K562 (cell line): Measurements from ENCODE around the gene ST3GAL3. TPM values are rescaled to one million over a fixed set of nuclear protein-coding genes. Genes with fewer than 3 reads are reported as not detected.
A peak's percentile ranks its signal among the peaks of the same experiment; 100 is the strongest.

Source experiments
- ETV6 ChIP-seq, 3 experiments: fragments of 150-350 bp in 1 of 3; sonication (generic) in 1 of 3; formaldehyde crosslinking in 1 of 3; IDR thresholded peaks; 2 replicates each; pipeline versions ENCODE4 v1.6.1 to v1.8.0; 2014 to 2022; ENCODE audit warnings: borderline replicate concordance in 2 of 3, low read depth in 2 of 3, antibody characterized with exemption in 1 of 3, low read length in 1 of 3, mild to moderate bottlenecking in 1 of 3, missing genetic modification reagents in 1 of 3
- MTA2 ChIP-seq: fragments of 450-650 bp; IDR thresholded peaks from 2 replicates; pipeline ENCODE4 v1.6.1; 2016; ENCODE audit warnings: low read depth
- PHF21A ChIP-seq: fragments of 450-650 bp; IDR thresholded peaks from 2 replicates; pipeline ENCODE4 v1.6.1; 2017; ENCODE audit warnings: low read depth, borderline replicate concordance
- RCOR1 ChIP-seq, 2 experiments: IDR thresholded peaks; 2 replicates each; pipeline ENCODE4 v1.6.1; 2012; ENCODE audit warnings: low read depth in 2 of 2, low read length in 2 of 2, borderline replicate concordance in 1 of 2, improper control_type of control experiment in 1 of 2
- SIN3A ChIP-seq, 2 experiments: fragments of 150-350 bp in 1 of 2; IDR thresholded peaks; 2 replicates each; pipeline ENCODE4 v1.6.1; 2011 to 2016; ENCODE audit warnings: borderline replicate concordance in 2 of 2, low read depth in 2 of 2, low read length in 2 of 2, mild to moderate bottlenecking in 2 of 2, moderate library complexity in 2 of 2; ENCODE audit not compliant: control insufficient read depth in 1 of 2
- TAF1 ChIP-seq: IDR thresholded peaks from 2 replicates; pipeline ENCODE4 v1.6.1; 2011; ENCODE audit warnings: mild to moderate bottlenecking, low read length, moderate library complexity; ENCODE audit not compliant: insufficient read depth, control insufficient read depth, severe bottlenecking; ENCODE audit errors: extremely low read depth
- ZBED1 ChIP-seq: IDR thresholded peaks from 2 replicates; pipeline ENCODE4 v1.6.1; 2014
- ZNF408 ChIP-seq: fragments of 250-450 bp; sonication (Bioruptor Pico); IDR thresholded peaks from 2 replicates; pipeline ENCODE4 v1.4.0; 2020; ENCODE audit warnings: low read depth, mild to moderate bottlenecking, moderate library complexity
- ZNF583 ChIP-seq: fragments of 250-450 bp; sonication (Bioruptor Pico); IDR thresholded peaks from 2 replicates; pipeline ENCODE4 v1.4.0; 2020
- ZNF79 ChIP-seq: fragments of 250-450 bp; sonication (Bioruptor Pico); IDR thresholded peaks from 2 replicates; pipeline ENCODE4 v1.4.0; 2020; ENCODE audit warnings: low read depth, mild to moderate bottlenecking, moderate library complexity
- polyA plus RNA-seq, 8 experiments: library from polyadenylated mRNA; depleted of rRNA in 4 of 8; stranded (reverse) in 5 of 8; unstranded in 3 of 8; fragments of >200 nt; fragmentation: Nextera tagmentation in 2 of 8; fragmentation: Illumina TruSeq in 1 of 8; extraction: Ambion mirVana in 2 of 8; extraction: Trizol in 1 of 8; gene quantifications; 2 replicates each; pipeline versions ENCODE4 v1.2.1 to v1.2.3, GENCODE V29; 2011 to 2014; ENCODE audit warnings: inconsistent platforms in 1 of 8, missing spikeins in 1 of 8
- total RNA-seq, 7 experiments: library from RNA; depleted of rRNA in 6 of 7; stranded (reverse); fragments of >200 nt in 6 of 7; fragmentation: Illumina TruSeq in 2 of 7; extraction: Trizol in 2 of 7; gene quantifications; 2 replicates each; pipeline versions ENCODE4 v1.2.1 to v1.2.3, GENCODE V29; 2011 to 2021; ENCODE audit warnings: low replicate concordance in 1 of 7
- TF ChIP-seq, protein P1 (sequence below), 2 experiments: fragments of 450-650 bp; IDR thresholded peaks; 2 replicates each; pipeline ENCODE4 v1.6.1; 2018; ENCODE audit warnings: mild to moderate bottlenecking in 2 of 2, low read depth in 1 of 2; ENCODE audit not compliant: partially characterized antibody in 2 of 2
- TF ChIP-seq, protein P2 (sequence below): fragments of 450-650 bp; IDR thresholded peaks from 2 replicates; pipeline ENCODE4 v1.6.1; 2016; ENCODE audit warnings: missing biosample characterization, missing genetic modification characterization
- TF ChIP-seq, protein P3 (sequence below): fragments of 450-650 bp; IDR thresholded peaks from 2 replicates; pipeline ENCODE4 v1.7.1; 2018; ENCODE audit warnings: mild to moderate bottlenecking, low read depth; ENCODE audit not compliant: partially characterized antibody
- TF ChIP-seq, protein P4 (sequence below): sonication (generic); formaldehyde crosslinking; IDR thresholded peaks from 2 replicates; pipeline ENCODE4 v1.8.0; 2022; ENCODE audit warnings: missing genetic modification reagents, mild to moderate bottlenecking, moderate library complexity, borderline replicate concordance
- TF ChIP-seq, protein P5 (sequence below): fragments of 250-450 bp; sonication (Bioruptor Pico); IDR thresholded peaks from 2 replicates; pipeline ENCODE4 v1.4.0; 2020; ENCODE audit warnings: mild to moderate bottlenecking

Gene ST3GAL3
- total and polyA plus RNA-seq, 9 of the 15 experiments (the other 6 are each of a cell fraction or from before 2014, with no cell fraction given): 1.2 to 18.9 (median 11.0) TPM

DNA sequence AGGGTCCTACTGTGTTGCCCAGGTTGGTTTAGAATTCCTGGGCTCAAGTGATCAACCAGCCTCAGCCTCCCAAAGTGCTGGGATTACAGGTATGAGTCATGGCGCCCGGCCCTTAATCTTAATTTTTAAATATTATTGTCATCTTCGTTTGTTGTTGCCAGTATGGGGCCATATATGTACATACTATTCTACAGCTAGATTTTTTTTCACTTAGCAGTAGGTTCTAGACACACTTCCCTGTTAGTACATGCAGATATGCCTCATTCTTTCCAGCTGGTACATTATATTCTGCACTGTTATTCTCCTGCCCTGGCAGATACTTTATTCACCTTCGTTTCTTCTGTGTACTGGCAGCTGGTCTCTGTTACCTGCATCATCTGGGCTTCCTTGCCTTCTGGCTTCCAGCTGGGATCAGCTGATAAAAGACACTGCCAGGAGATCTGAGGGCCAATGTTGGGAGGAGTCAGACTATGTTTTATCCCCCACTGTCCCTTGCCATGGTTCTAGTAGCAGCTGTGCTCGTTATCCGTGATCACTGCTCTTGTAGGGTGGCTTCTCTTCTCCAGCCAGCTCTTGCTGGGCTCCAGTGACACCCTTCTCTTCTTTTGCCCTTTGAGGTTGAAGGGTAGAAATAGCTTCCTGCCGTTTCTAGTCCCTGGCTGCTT is 24.7 kb downstream of the ST3GAL3 start (continued):
- TF ChIP-seq, protein P1, sequence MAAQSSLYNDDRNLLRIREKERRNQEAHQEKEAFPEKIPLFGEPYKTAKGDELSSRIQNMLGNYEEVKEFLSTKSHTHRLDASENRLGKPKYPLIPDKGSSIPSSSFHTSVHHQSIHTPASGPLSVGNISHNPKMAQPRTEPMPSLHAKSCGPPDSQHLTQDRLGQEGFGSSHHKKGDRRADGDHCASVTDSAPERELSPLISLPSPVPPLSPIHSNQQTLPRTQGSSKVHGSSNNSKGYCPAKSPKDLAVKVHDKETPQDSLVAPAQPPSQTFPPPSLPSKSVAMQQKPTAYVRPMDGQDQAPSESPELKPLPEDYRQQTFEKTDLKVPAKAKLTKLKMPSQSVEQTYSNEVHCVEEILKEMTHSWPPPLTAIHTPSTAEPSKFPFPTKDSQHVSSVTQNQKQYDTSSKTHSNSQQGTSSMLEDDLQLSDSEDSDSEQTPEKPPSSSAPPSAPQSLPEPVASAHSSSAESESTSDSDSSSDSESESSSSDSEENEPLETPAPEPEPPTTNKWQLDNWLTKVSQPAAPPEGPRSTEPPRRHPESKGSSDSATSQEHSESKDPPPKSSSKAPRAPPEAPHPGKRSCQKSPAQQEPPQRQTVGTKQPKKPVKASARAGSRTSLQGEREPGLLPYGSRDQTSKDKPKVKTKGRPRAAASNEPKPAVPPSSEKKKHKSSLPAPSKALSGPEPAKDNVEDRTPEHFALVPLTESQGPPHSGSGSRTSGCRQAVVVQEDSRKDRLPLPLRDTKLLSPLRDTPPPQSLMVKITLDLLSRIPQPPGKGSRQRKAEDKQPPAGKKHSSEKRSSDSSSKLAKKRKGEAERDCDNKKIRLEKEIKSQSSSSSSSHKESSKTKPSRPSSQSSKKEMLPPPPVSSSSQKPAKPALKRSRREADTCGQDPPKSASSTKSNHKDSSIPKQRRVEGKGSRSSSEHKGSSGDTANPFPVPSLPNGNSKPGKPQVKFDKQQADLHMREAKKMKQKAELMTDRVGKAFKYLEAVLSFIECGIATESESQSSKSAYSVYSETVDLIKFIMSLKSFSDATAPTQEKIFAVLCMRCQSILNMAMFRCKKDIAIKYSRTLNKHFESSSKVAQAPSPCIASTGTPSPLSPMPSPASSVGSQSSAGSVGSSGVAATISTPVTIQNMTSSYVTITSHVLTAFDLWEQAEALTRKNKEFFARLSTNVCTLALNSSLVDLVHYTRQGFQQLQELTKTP (IDR thresholded peaks at IDR 0.05; ENCODE audit: low read depth in 1 of 2, partially characterized antibody in 2 of 2): no peak
- TF ChIP-seq ZNF583 (CRISPR knock-in tag): no peak
- no peak for TF ChIP-seq ETV6 (IDR thresholded peaks at IDR 0.05; ENCODE audit: borderline replicate concordance in 1 of 2, low read depth in 2 of 2, low read length in 1 of 2)
- TF ChIP-seq ETV6 (CRISPR knock-in tag; IDR thresholded peaks at IDR 0.05; ENCODE audit: borderline replicate concordance): no peak
- TF ChIP-seq SIN3A (IDR thresholded peaks at IDR 0.05; ENCODE audit: borderline replicate concordance in 2 of 2, control insufficient read depth in 1 of 2, low read depth in 2 of 2, low read length in 2 of 2): peak in 1 of 2 experiments; percentile 27; a peak in 1 of 4 replicates
- TF ChIP-seq, protein P2, sequence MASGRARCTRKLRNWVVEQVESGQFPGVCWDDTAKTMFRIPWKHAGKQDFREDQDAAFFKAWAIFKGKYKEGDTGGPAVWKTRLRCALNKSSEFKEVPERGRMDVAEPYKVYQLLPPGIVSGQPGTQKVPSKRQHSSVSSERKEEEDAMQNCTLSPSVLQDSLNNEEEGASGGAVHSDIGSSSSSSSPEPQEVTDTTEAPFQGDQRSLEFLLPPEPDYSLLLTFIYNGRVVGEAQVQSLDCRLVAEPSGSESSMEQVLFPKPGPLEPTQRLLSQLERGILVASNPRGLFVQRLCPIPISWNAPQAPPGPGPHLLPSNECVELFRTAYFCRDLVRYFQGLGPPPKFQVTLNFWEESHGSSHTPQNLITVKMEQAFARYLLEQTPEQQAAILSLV: no peak
- TF ChIP-seq ZBED1: no peak
- TF ChIP-seq, protein P3, sequence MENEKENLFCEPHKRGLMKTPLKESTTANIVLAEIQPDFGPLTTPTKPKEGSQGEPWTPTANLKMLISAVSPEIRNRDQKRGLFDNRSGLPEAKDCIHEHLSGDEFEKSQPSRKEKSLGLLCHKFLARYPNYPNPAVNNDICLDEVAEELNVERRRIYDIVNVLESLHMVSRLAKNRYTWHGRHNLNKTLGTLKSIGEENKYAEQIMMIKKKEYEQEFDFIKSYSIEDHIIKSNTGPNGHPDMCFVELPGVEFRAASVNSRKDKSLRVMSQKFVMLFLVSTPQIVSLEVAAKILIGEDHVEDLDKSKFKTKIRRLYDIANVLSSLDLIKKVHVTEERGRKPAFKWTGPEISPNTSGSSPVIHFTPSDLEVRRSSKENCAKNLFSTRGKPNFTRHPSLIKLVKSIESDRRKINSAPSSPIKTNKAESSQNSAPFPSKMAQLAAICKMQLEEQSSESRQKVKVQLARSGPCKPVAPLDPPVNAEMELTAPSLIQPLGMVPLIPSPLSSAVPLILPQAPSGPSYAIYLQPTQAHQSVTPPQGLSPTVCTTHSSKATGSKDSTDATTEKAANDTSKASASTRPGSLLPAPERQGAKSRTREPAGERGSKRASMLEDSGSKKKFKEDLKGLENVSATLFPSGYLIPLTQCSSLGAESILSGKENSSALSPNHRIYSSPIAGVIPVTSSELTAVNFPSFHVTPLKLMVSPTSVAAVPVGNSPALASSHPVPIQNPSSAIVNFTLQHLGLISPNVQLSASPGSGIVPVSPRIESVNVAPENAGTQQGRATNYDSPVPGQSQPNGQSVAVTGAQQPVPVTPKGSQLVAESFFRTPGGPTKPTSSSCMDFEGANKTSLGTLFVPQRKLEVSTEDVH: no peak
- TF ChIP-seq ZNF408 (CRISPR knock-in tag): no peak
- TF ChIP-seq, protein P4, sequence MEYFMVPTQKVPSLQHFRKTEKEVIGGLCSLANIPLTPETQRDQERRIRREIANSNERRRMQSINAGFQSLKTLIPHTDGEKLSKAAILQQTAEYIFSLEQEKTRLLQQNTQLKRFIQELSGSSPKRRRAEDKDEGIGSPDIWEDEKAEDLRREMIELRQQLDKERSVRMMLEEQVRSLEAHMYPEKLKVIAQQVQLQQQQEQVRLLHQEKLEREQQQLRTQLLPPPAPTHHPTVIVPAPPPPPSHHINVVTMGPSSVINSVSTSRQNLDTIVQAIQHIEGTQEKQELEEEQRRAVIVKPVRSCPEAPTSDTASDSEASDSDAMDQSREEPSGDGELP (CRISPR knock-in tag): peak; percentile 93
- peak; percentile 63 for TF ChIP-seq MTA2
- TF ChIP-seq PHF21A: no peak
- TF ChIP-seq ZNF79: no peak
- TF ChIP-seq RCOR1 (IDR thresholded peaks at IDR 0.05; ENCODE audit: borderline replicate concordance in 1 of 2, low read depth in 2 of 2, low read length in 2 of 2): peak in 1 of 2 experiments; percentile 23; a peak in 1 of 4 replicates
- TF ChIP-seq, protein P5, sequence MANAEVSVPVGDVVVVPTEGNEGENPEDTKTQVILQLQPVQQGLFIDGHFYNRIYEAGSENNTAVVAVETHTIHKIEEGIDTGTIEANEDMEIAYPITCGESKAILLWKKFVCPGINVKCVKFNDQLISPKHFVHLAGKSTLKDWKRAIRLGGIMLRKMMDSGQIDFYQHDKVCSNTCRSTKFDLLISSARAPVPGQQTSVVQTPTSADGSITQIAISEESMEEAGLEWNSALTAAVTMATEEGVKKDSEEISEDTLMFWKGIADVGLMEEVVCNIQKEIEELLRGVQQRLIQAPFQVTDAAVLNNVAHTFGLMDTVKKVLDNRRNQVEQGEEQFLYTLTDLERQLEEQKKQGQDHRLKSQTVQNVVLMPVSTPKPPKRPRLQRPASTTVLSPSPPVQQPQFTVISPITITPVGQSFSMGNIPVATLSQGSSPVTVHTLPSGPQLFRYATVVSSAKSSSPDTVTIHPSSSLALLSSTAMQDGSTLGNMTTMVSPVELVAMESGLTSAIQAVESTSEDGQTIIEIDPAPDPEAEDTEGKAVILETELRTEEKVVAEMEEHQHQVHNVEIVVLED (CRISPR knock-in tag): no peak
- no peak for TF ChIP-seq TAF1
